ENCODE measurements around the gene CNTN5.

Gene CNTN5

DNA sequence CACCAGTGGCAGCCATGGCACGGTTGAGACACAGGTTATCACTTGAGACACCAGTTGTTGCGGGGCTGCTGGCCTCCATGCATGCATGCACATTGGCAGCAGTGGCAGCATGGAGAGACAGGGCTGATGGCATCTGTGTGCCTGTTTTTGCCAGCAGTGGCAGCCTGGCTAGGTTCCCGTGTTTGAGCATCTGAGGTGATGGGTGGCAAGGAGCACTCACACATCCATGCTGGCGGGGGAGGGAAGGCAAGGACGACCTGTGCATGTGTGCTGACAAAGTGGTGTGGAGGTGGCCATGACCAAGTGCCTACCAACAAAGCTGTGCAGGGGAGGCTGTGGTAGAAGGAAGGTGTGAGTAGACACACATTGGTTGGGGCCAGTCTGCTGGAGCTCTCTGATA is 133.5 kb downstream of the CNTN5 start:
- POLR2A ChIA-PET = no interaction called here
- TF ChIP-seq, protein P1, sequence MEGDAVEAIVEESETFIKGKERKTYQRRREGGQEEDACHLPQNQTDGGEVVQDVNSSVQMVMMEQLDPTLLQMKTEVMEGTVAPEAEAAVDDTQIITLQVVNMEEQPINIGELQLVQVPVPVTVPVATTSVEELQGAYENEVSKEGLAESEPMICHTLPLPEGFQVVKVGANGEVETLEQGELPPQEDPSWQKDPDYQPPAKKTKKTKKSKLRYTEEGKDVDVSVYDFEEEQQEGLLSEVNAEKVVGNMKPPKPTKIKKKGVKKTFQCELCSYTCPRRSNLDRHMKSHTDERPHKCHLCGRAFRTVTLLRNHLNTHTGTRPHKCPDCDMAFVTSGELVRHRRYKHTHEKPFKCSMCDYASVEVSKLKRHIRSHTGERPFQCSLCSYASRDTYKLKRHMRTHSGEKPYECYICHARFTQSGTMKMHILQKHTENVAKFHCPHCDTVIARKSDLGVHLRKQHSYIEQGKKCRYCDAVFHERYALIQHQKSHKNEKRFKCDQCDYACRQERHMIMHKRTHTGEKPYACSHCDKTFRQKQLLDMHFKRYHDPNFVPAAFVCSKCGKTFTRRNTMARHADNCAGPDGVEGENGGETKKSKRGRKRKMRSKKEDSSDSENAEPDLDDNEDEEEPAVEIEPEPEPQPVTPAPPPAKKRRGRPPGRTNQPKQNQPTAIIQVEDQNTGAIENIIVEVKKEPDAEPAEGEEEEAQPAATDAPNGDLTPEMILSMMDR (IDR thresholded peaks at IDR 0.05; ENCODE audit: control extremely low read depth, extremely low read depth, low read depth, missing control alignments) = no peak
- CTCF ChIA-PET = no interaction called here
- no peak for DNase-seq (ENCODE audit: extremely low spot score)

DNA sequence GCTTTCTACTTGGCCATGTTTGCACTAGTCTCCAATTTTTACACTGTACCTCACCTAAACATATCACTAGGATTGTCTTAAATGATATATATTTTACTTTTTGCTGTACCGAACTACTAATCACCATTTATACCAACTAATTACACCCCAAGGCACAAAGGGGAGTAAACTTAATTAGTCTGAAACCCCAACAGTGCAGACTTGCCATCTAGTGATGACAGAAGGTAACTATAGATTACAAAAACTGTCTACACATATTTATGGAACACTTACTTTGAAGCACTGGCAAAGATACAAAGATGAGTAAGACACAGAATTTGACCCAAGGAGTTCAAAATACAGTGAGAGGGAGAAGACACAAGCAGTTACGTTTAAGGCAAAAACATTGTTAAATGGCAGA is 139.7 kb downstream of the CNTN5 start:
- TF ChIP-seq, protein P1 (IDR thresholded peaks at IDR 0.05; ENCODE audit: control extremely low read depth, extremely low read depth, low read depth, missing control alignments) = no peak
- ChIA-PET CTCF (interaction anchor here (0.8 kb wide), 1 partner anchor 12 kb away, joined by 3 read pairs; no protein-coding TSS in a partner anchor), POLR2A (no interaction called here)
- no peak for DNase-seq (ENCODE audit: extremely low spot score)

DNA sequence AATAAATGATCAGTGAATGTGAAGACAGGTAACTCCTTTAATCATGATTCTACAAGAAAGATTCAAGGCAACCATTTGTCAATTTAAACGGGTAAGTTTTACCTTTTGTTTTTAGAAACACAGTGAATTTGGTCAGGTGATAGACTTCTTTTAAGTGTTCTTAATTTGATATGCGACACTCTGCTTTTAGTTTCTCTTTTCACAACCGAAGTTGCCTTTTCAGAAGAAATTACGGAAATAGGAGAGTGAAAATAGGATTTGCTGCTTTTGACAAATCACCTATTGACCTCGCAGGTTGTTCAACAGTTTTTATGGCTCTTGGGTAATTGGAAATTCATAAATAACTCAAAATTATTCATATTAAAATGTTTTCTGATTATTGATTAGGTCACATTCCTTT is 142.1 kb downstream of the CNTN5 start:
- TF ChIP-seq, protein P1 (IDR thresholded peaks at IDR 0.05; ENCODE audit: control extremely low read depth, extremely low read depth, low read depth, missing control alignments) = no peak
- POLR2A ChIA-PET = no interaction called here
- CTCF ChIA-PET = interaction anchor here (1.4 kb wide), 1 partner anchor 35 kb away, joined by 3 read pairs; no protein-coding TSS in a partner anchor
- no peak for DNase-seq (ENCODE audit: extremely low spot score)

GRCh38 chr11:99170591-99170990 is 149.8 kb downstream of the CNTN5 start:
- TF ChIP-seq, protein P1 (IDR thresholded peaks at IDR 0.05; ENCODE audit: control extremely low read depth, extremely low read depth, low read depth, missing control alignments) = no peak

DNA sequence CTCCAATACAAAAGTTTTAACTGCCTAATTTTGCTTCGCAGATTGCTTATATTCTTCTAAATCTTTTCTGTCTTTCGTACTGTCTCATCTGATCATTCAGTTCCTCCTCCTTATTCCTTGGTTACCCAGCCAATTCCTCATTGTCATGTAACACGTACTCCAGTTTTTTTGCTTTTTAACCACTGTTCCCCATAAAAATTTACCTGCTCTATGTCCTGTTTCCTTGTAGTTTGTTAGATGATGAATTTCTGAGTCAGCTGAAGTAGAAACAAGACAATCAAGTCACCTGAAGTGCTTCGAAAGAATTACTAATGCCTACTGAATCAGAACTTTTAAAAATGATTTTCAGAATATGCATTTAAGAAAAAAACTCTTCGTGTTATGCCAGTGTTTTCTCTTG is 150.6 kb downstream of the CNTN5 start:
- DNase-seq (ENCODE audit: extremely low spot score) = no peak
- POLR2A ChIA-PET = no interaction called here
- CTCF ChIA-PET = no interaction called here
- TF ChIP-seq, protein P1 (IDR thresholded peaks at IDR 0.05; ENCODE audit: control extremely low read depth, extremely low read depth, low read depth, missing control alignments) = no peak

More at GRCh38 chr11:99170591-99170990, 149.8 kb downstream of the CNTN5 start:
- ChIA-PET CTCF (no interaction called here), POLR2A (no interaction called here)
- DNase-seq (ENCODE audit: extremely low spot score) = no peak

GRCh38 chr11:99176430-99176829 is 155.7 kb downstream of the CNTN5 start:
- TF ChIP-seq, protein P1 (IDR thresholded peaks at IDR 0.05; ENCODE audit: control extremely low read depth, extremely low read depth, low read depth, missing control alignments) = no peak
- ChIA-PET POLR2A (no interaction called here), CTCF (no interaction called here)
- no peak for DNase-seq (ENCODE audit: extremely low spot score)

- no peak for DNase-seq (ENCODE audit: extremely low spot score)
- ChIA-PET CTCF (no interaction called here), POLR2A (no interaction called here)
- TF ChIP-seq, protein P1 (IDR thresholded peaks at IDR 0.05; ENCODE audit: control extremely low read depth, extremely low read depth, low read depth, missing control alignments) = no peak
Observed at GRCh38 chr11:99177446-99177845, 156.7 kb downstream of the CNTN5 start.
